ENCODE measurements around the gene CALD1.

The CALD1 gene

DNA sequence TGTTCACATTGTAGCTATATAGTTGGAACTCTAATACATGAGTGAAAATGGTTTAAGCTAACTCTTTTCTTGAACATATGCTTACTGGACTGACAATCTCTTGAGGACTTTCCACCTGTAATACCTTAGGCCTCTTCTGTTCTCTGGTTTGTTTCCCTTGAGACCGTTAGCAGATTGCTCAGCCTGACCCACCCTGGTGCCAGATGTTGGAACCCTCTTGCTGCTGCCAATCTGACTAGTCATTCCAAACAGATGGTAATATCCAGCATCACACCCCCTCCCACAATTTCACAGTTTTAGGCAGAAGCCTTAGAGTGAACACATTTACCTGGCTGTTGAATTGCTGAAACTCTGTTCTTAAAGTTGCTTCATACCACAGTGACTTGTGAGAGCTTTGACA, 18.7 kb downstream of the CALD1 start:
- TF ChIP-seq, protein P1, sequence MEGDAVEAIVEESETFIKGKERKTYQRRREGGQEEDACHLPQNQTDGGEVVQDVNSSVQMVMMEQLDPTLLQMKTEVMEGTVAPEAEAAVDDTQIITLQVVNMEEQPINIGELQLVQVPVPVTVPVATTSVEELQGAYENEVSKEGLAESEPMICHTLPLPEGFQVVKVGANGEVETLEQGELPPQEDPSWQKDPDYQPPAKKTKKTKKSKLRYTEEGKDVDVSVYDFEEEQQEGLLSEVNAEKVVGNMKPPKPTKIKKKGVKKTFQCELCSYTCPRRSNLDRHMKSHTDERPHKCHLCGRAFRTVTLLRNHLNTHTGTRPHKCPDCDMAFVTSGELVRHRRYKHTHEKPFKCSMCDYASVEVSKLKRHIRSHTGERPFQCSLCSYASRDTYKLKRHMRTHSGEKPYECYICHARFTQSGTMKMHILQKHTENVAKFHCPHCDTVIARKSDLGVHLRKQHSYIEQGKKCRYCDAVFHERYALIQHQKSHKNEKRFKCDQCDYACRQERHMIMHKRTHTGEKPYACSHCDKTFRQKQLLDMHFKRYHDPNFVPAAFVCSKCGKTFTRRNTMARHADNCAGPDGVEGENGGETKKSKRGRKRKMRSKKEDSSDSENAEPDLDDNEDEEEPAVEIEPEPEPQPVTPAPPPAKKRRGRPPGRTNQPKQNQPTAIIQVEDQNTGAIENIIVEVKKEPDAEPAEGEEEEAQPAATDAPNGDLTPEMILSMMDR (IDR thresholded peaks at IDR 0.05; ENCODE audit: insufficient read depth, missing control alignments) = no peak
- FAIRE-seq (no peak), DNase-seq (ENCODE audit: insufficient read length, low spot score) (no peak)

DNA sequence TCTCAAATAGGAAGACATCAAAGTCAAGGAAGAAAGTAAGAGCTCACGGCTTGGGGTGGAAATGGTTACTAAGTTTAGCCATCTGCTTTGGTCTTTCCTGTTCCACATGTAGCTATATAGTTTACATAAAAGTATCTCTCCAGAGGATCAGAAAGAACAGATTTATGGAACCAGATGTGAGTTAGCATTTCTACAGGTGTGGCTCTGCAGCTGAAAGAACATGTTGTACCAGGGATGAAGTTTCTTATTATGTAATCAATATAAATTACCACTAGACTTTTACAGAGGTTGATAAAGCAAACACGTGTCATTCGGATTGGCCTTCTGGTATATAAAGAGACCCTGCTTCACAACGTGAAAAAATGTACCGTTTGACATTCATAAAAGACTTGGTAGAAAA, 19.9 kb downstream of the CALD1 start:
- FAIRE-seq (no peak), DNase-seq (ENCODE audit: insufficient read length, low spot score) (no peak)
- TF ChIP-seq, protein P1 (IDR thresholded peaks at IDR 0.05; ENCODE audit: insufficient read depth, missing control alignments) = no peak

DNA sequence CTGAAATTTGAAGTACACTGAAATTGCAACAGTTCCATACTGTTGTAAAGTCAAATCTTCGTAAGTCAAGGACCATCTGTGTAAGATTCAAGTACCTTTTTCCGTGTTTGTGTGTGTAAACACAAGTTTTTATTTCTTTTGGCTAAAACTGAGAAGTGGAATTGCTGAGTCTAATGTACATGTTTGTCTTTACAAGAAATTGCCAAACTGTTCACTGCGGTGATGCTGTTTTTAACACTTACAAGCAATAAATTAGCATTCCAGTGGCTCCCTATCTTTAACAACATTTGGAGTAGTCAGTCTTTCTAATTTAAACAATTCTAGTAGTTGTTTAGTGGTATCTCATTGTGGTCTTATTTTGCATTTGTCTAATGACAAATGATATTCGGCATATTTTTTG, 23.3 kb downstream of the CALD1 start:
- no peak for FAIRE-seq
- DNase-seq (ENCODE audit: insufficient read length, low spot score) = no peak
- TF ChIP-seq, protein P1 (IDR thresholded peaks at IDR 0.05; ENCODE audit: insufficient read depth, missing control alignments) = no peak

DNA sequence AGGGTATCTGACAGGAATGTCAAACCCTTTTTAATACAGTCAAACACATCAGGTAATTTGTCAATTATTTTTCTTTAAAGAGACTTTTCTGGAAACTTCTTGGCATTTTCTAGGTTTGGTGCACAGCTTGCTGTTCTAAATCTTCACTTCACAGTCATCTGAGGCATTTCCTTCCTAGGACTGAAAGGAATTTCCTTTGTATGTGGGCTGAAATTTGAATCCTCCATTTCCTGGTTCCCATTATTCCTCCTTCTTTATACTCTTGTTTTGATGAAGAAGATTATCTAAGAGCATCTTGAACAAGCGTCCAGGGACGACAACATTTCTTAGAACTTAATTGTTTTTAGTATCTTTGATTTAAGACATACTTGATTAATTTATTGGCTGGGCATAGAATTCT, 24.9 kb downstream of the CALD1 start:
- DNase-seq (ENCODE audit: insufficient read length, low spot score) (no peak), FAIRE-seq (no peak)
- TF ChIP-seq, protein P1 (IDR thresholded peaks at IDR 0.05; ENCODE audit: insufficient read depth, missing control alignments) = no peak

DNA sequence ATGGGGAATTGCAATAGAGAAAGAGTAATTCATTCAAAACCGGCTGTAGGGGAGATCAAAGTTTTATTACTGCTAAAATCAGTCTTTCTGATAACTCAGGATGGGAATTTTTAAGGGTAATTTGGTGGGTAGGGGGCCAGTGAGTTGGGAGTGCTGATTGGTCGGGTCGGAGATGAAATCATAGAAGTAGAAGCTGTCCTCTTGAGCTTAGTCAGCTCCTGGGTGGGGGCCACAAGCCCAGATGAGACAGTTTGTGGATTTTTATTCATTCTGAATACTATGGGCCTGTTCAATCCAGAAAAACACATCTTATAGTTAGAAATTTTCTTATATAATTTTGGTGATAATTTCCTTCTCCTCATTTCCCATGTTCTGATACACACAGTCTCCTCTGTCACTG, 25.4 kb downstream of the CALD1 start:
- DNase-seq (ENCODE audit: insufficient read length, low spot score) = no peak
- TF ChIP-seq, protein P1 (IDR thresholded peaks at IDR 0.05; ENCODE audit: insufficient read depth, missing control alignments) = no peak

DNA sequence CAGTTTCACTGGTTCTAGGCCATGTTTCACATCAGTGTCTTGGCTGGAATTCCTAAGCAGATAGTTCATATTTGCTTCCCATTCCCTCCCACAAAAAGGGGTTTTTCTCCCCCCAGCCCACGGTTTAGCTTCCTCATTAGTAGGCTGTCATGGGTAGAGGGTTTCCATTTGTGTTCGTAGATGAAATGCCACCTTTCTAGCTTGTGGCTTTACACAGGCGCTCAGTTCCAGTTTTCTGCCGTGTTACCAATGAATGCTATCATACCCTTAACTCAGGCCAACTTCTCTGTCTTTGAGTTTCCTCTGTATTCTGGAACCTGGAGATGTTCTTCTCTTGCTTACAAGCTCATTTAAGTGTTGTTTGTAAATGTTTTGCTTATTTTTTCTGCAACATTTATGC, 26.8 kb downstream of the CALD1 start:
- TF ChIP-seq, protein P1 (IDR thresholded peaks at IDR 0.05; ENCODE audit: insufficient read depth, missing control alignments) = no peak
- FAIRE-seq (no peak), DNase-seq (ENCODE audit: insufficient read length, low spot score) (no peak)

More for the DNA sequence above, 25.4 kb downstream of the CALD1 start:
- FAIRE-seq = no peak

DNA sequence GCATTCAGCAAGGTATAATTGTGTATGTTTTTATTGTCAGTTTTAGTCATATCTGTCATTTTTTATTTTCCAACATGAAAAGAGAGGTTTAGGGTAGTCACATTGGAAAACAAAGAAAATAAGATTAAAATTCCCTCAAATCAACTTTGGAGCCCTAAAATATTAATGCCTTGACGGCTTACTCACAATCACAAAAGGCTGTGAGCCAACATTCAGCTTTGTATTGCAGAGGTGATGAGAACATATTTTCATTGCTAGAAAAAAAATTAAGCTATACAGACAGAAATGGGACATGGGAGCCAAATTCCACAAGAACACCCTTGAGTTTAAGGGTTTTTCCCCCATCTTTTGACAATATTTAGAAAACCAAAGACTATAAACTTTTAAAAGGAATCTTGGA, 30.2 kb downstream of the CALD1 start:
- FAIRE-seq (no peak), DNase-seq (ENCODE audit: insufficient read length, low spot score) (no peak)
- TF ChIP-seq, protein P1 (IDR thresholded peaks at IDR 0.05; ENCODE audit: insufficient read depth, missing control alignments) = no peak

Data from D721Med (cell line).